Bone marrow (tissue), 2 donors: ENCODE measurements around the gene TMEM140.
A peak's percentile ranks its signal among the peaks of the same experiment; 100 is the strongest.
"Not testable (repeated sequence)": the region's sequence is repeated elsewhere in the genome, so short reads cannot be mapped to it uniquely, and the experiment has no call there.

Source experiments
- DNase-seq, 2 donors: peaks; one replicate each; lab custom pipeline; 2025; lab: John Stamatoyannopoulos, UW

TMEM140 gene

DNA sequence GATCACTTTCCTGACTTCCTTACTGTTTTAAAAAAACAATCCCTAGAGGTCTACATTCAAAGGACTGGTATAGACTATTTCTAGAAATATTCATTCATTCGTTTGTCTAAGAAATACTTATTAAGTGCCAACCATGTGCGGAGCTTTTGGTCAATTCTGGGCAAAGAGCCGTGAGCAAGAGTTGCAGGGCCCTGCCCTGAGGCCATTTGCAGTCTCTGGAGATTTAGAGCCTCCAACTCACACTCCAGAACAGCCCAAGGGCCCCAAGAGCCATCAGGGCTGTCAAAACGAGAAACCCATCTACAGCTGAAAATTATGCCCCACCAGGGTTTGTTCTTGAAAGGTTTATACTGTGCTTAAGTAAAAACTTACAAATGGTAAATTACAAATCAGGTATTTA, 47.3 kb downstream of the TMEM140 start:
- no peak for DNase-seq

DNA sequence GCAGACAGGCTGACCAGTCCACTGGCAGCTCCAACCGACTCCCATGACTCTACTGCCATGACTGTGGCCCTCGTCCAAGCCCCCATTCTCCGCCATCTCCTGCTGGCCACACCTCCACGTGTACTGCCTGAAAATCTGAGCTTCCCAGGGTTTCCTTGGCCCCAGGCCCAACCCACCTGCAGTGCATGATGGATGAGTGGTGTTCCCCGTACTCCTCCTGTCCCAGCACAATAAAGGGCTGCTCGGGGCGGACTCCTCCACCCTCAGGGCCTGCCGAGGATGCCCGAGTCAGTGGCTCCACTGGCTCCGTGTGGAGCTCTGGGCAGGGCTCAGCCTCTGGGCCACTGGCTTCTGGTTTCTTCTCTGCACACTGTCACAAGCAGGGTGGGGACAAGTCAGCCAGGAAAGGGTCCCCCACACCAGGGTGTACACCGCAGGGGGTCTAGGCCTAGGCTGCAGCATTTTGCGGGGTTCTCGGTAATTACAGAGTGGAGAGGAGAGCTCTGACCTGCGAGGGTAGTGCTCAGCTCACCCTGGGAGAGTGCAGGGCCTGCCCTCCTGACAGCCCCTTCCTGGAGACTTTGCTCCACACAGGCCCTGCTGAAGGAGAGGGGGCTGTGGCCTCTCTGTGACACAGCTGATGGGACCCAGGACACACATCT, 48.2 kb downstream of the TMEM140 start:
- no peak for DNase-seq

DNA sequence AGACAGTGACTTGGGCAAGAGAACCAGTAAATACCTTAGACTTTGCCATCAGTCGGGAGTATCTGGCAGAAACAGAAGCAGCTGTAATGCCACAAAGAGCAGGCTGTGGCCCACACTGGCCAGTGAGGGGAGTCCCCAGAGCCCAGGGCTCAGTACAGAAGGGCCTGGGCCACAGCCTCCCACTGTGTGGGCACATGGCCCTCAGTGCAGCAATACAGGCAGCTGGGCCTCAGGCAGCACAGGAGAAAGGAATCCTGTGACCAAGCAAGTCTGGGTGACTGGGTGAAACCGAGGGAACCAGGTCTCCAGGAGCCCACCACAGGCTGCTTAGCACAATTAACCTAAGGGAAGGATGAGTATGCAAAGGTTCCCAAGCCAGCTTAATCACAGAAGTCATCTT, 49.5 kb downstream of the TMEM140 start:
- DNase-seq = no peak

DNA sequence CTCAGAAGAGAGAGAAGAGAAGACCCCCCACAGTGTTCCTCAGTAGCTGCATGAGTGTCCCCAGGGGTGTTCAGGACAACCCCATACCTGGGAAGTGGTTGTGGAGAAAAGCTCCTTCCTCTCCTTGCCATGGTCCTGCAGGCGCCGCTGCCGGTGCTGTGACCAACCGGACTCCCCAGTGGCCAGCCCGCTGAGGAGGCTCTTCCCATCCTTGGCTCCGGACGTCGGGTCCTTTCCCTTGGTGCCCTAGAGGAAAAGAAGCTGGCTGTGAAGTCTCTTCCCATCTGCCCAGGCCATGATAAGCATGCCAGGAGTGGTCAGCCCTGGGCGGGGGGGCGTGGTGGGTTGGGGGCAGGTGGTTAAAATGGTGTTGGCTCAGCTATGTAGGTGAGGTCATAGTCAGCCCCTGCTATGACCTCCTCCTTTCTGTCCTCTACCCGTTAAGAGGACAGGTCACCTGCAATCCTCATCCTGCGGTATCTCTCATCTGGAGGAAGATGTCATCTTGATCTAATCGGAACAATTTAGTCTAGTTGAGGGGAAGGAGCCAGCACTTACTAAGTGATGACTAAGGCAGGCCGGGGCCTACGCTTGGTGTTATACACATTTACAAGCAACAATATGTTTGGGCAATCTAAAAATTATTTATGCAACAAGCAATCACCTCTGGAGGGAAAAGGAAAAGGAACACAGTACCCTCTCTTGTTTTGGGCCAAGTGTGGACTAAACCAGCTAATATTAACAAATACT, 50.2 kb downstream of the TMEM140 start:
- no peak for DNase-seq

- DNase-seq = no peak
Measured at GRCh38 chr7:135199439-135199838, 51.6 kb downstream of the TMEM140 start.

GRCh38 chr7:135200821-135201331, 53.0 kb downstream of the TMEM140 start:
- no peak for DNase-seq

DNA sequence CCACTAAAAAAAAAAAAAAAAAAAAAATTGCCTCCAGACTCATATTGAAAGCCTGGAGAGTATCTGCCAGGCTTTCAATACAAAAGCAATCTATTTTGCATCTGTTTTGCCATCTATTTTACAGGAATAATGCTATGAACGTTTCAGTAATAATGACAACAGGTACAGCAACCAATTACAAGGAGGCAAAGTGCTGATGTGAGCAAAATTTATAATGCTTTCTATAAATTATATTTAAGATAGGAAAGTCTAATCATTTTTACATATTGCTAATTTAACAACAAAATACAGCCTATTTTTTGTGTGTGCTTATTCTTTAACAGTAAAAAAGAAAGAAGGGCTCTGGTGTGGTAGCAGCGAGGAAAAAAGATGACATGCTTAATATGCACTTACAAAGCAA, 53.5 kb downstream of the TMEM140 start:
- no peak for DNase-seq

DNA sequence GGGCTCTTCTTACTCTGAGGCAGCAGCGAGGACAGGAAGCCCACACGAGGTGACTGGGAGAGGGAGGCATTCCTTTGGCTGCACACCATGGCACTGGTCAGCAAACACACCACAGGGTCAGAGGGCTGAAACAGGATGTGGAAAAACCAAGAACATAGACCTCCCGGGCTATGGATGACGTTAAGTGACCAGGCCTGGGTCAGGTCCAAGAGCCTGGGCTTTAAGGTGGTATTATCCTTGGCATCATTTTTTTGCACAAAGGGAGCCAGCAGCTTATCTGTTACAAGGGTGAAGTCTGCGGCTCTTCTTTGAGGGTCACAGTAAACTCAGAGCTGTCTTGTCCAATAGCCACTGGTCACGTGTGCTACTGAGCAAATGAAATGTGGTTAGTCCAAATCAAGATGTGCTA, 56.5 kb downstream of the TMEM140 start:
- DNase-seq = no peak

- DNase-seq = no peak
Measured at GRCh38 chr7:135204876-135205275, 57.0 kb downstream of the TMEM140 start.

- no peak for DNase-seq
Measured at GRCh38 chr7:135205850-135206249, 58.0 kb downstream of the TMEM140 start.

DNA sequence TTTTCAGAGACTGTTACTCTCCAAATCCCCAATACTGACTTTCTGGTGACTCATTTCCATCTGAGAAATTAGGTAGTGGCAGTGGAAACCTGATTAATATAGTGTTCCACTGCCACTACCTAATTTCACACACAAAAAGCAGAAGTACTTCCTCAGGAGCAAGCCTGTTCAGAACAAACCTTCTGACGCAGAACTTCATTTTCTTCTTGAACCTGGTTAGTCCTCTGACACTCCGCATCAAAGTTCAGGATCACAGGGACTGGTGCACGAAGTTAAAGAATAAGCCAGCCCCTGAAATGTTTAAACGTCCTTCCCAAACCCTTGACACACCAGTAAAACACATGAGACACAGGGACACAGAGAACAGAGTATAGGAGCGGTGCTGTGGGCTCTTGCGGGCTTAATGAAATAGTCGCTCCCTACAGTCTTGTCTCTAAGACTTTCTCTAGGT, 59.1 kb downstream of the TMEM140 start:
- DNase-seq = peak in 1 of 2 donors; percentile 81

DNA sequence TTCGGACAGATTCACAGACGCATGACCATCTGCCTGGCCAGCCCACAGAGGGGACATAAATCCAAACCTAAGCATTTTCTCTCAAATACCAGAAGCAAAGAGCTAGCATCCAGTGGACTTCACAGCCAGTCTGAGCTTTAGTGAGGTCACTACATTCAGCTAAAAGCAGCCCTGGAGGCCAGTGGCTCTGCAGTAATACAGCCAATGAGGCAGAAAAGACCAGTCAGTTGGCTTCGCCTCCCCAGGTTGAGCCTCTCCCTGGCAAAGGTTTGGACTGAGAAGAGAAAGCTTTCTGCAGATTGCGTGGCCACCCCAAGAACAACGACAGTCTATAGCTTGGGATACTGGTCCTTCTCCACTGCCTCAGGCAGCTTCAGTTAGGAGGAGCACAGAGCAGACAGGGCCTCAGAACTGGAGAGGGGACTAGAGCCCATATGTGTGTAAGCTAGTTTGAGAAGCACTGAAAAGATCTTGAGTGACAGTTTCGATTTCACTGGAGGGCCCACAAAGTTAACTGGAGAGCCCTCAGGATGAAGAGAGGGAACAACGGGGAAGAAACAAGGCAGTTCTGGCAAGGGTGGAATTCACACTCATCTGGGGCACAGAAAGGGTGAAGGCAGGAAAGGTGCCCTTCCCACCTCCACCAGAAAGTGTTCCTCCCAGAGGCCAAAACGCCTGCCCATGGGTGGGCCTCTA, 59.7 kb downstream of the TMEM140 start:
- DNase-seq = no peak

DNA sequence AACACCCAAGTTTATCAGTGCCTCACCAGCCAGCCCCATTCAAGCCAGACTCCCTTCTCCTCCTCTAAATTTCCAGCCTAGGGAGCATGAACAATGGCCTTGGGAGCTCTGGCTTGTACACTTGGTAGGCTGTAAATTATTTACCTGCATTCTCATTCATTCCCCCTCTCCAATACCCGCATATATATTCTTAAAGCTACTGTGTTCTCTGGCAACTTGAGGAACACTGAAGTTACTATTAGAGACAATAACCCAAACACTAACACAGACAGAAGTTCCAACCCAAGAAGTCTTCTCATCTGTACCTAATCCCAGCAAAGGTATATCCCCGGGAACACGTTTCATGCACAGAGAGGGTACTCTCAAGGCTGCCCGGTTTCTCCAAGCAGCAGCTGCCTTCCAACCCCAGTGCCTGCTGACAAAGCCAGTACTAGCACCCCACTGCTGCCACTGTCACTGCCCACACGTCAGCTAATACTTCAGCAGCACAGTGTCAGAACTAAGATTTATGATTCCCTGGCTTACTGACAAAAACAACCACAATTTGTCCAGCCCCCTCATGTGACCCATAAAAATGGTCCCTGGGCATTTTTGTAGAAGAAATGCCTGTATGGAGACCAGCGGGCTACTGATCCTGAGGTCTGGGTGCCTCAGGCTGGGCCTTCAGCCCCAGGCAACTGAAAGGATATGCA, 60.4 kb downstream of the TMEM140 start:
- DNase-seq = no peak

DNA sequence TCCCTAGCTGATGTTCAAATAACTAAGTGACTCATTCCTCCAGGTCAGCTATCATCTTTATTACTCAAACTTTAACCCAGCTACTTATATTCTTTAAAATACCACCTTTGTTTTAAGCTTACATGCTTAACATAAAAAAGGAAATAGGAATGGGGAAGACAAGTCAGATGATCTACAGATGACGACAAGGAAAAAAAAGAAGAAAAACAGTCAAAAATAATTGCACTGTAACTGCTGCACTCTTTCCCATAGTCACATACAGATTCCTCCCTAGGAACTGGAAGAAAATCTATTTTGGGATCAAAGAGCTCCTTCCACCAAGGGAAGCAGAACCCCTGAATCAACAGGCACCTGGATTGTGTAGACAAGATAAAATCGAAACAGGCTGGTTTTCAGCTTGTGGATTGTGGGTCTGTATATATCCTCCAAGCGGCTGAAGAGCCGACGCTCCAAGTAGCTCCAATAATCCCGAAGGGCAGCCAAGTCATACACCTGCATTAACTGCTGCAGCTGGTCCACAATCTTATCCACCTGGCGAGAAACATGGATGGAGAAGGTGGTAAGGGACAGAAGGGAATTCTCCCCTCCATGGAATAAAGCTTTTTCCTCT, 61.5 kb downstream of the TMEM140 start:
- no peak for DNase-seq

DNA sequence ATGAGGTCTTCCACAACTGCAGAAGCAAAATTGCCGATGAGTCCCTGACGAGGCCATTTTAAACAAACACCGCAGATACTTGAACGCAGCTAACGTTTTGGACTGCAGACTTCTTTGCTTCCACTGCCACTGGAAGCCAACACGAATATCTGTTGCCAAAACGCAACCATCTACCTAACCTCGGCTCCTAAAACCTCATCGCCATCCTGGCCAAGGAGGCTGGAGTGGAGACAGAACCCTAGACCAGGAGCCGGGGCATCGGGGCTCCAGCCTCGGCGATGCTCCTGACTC, 63.0 kb downstream of the TMEM140 start:
- no peak for DNase-seq

GRCh38 chr7:135211179-135211945, 63.5 kb downstream of the TMEM140 start, which contains the start of gene WDR91:
WDR91 (minus strand) TSS chr7:135211526; CDS start chr7:135211502, 24 bp downstream.
- peak; percentile 64 to 84 for DNase-seq

DNA sequence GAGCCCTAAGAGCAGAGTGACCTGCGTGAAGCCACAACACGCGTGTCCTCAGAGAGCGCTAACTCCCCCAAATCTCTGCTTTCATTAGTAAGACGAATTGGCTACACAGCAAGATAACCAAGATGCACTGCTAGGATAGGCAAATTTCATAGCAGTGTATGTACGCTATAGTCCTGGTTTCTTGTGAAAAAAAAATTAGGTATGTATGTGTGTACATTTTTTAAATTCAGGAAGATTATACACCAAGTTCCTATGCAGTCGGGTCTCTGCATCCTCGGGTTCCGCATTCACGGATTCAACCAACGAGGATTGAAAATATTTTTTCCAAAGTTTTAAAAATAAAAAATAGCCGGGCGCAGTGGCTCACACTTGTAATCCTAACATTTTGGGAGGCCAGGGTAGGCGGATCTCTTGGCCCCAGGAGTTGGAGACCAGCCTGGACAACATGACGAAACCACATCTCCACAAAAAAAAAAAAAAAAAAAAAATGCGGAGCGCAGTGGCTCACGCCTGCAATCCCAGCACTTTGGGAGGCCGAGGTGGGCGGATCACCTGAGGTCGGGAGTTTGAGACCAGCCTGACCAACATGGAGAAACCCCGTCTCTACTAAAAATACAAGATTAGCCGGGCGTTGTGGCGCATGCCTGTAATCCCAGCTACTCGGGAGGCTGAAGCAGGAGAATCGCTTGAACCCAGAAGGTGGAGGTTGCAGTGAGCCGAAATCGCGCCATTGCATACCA, 64.2 kb downstream of the TMEM140 start:
- DNase-seq = not testable (repeated sequence)

- no peak for DNase-seq
Measured at GRCh38 chr7:135213831-135214230, 66.0 kb downstream of the TMEM140 start.

- DNase-seq = no peak
Measured at GRCh38 chr7:135215180-135215579, 67.3 kb downstream of the TMEM140 start.

DNA sequence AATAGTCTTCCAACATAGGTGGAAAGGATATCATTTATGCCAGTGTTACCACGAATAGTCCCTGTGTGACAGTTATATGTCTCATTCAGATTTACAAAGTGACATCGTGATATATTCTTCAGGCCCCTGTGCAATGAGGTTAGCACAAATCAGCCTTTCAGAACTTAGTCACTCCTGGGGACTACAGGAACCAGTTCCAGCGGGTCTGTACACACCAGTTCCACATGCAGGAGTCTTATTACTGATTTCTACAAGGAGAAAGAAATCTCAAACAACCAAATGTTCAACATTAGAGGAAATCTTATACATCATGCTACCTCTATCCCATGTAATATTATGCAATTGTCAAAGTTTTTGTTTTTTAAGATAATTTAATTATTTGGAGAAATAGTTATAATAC, 67.8 kb downstream of the TMEM140 start:
- DNase-seq = no peak
